ENCODE measurements around the gene GOLGA8S.
A peak's percentile ranks its signal among the peaks of the same experiment; 100 is the strongest.
"Not testable (repeated sequence)": the region's sequence is repeated elsewhere in the genome, so short reads cannot be mapped to it uniquely, and the experiment has no call there.

The GOLGA8S gene

GRCh38 chr15:23354448-23354847 is at the start of gene GOLGA8S:
Gene GOLGA8S, plus strand, starts transcription at chr15:23354748. Its CDS starts 62 bp downstream, at chr15:23354810.
- H3K27me3 ChIP-seq (ENCODE audit: low read length); H4K20me1 ChIP-seq (ENCODE audit: low read depth, low read length); H2AFZ ChIP-seq (ENCODE audit: low read depth, low read length, severe bottlenecking); H3K27ac ChIP-seq (ENCODE audit: low read depth, low read length); H3K36me3 ChIP-seq (ENCODE audit: low read length); H3K9me2 ChIP-seq (replicated peaks; ENCODE audit: insufficient read depth, low read length); H3K79me2 ChIP-seq (ENCODE audit: insufficient read depth, low read length); H3K4me3 ChIP-seq (ENCODE audit: insufficient read depth, low read length, poor library complexity, severe bottlenecking); H3F3A ChIP-seq (ENCODE audit: insufficient read depth); H3K4me2 ChIP-seq (ENCODE audit: low read depth, low read length, poor library complexity, severe bottlenecking); H3K9me3 ChIP-seq (ENCODE audit: insufficient read depth, low read length); H3K9ac ChIP-seq (ENCODE audit: low read length): not testable (repeated sequence)

- not testable (repeated sequence) for H3K79me2 ChIP-seq (ENCODE audit: insufficient read depth, low read length); H3K36me3 ChIP-seq (ENCODE audit: low read length); H3K27me3 ChIP-seq (ENCODE audit: low read length); H3F3A ChIP-seq (ENCODE audit: insufficient read depth); H3K9me3 ChIP-seq (ENCODE audit: insufficient read depth, low read length); H2AFZ ChIP-seq (ENCODE audit: low read depth, low read length, severe bottlenecking); H3K9me2 ChIP-seq (replicated peaks; ENCODE audit: insufficient read depth, low read length); H3K27ac ChIP-seq (ENCODE audit: low read depth, low read length); H4K20me1 ChIP-seq (ENCODE audit: low read depth, low read length)
- H3K4me3 ChIP-seq (ENCODE audit: insufficient read depth, low read length, poor library complexity, severe bottlenecking): peak overlapping the region; percentile 14
- peak overlapping the region; percentile 32; the same call in 1 of the 2 replicates for H3K9ac ChIP-seq (ENCODE audit: low read length)
- H3K4me2 ChIP-seq (ENCODE audit: low read depth, low read length, poor library complexity, severe bottlenecking): peak overlapping the region; percentile 52
Measured at GRCh38 chr15:23304805-23305204, 49.7 kb upstream of the GOLGA8S start.

- H3F3A ChIP-seq (ENCODE audit: insufficient read depth); H4K20me1 ChIP-seq (ENCODE audit: low read depth, low read length); H3K4me2 ChIP-seq (ENCODE audit: low read depth, low read length, poor library complexity, severe bottlenecking); H3K36me3 ChIP-seq (ENCODE audit: low read length); H3K79me2 ChIP-seq (ENCODE audit: insufficient read depth, low read length); H3K9ac ChIP-seq (ENCODE audit: low read length); H3K4me3 ChIP-seq (ENCODE audit: insufficient read depth, low read length, poor library complexity, severe bottlenecking); H3K9me2 ChIP-seq (replicated peaks; ENCODE audit: insufficient read depth, low read length); H3K9me3 ChIP-seq (ENCODE audit: insufficient read depth, low read length); H3K27me3 ChIP-seq (ENCODE audit: low read length); H3K27ac ChIP-seq (ENCODE audit: low read depth, low read length); H2AFZ ChIP-seq (ENCODE audit: low read depth, low read length, severe bottlenecking): not testable (repeated sequence)
Measured at GRCh38 chr15:23305921-23306320, 48.6 kb upstream of the GOLGA8S start.

GRCh38 chr15:23311233-23311632 is 43.3 kb upstream of the GOLGA8S start:
- not testable (repeated sequence) for H3K9me3 ChIP-seq (ENCODE audit: insufficient read depth, low read length); H4K20me1 ChIP-seq (ENCODE audit: low read depth, low read length); H2AFZ ChIP-seq (ENCODE audit: low read depth, low read length, severe bottlenecking); H3K27me3 ChIP-seq (ENCODE audit: low read length); H3F3A ChIP-seq (ENCODE audit: insufficient read depth); H3K9ac ChIP-seq (ENCODE audit: low read length); H3K36me3 ChIP-seq (ENCODE audit: low read length); H3K27ac ChIP-seq (ENCODE audit: low read depth, low read length); H3K4me2 ChIP-seq (ENCODE audit: low read depth, low read length, poor library complexity, severe bottlenecking); H3K79me2 ChIP-seq (ENCODE audit: insufficient read depth, low read length); H3K4me3 ChIP-seq (ENCODE audit: insufficient read depth, low read length, poor library complexity, severe bottlenecking); H3K9me2 ChIP-seq (replicated peaks; ENCODE audit: insufficient read depth, low read length)

- not testable (repeated sequence) for H3K9me2 ChIP-seq (replicated peaks; ENCODE audit: insufficient read depth, low read length); H3K9ac ChIP-seq (ENCODE audit: low read length); H3K4me2 ChIP-seq (ENCODE audit: low read depth, low read length, poor library complexity, severe bottlenecking); H3K27ac ChIP-seq (ENCODE audit: low read depth, low read length); H3K36me3 ChIP-seq (ENCODE audit: low read length); H2AFZ ChIP-seq (ENCODE audit: low read depth, low read length, severe bottlenecking); H3K79me2 ChIP-seq (ENCODE audit: insufficient read depth, low read length); H3K27me3 ChIP-seq (ENCODE audit: low read length); H4K20me1 ChIP-seq (ENCODE audit: low read depth, low read length); H3K9me3 ChIP-seq (ENCODE audit: insufficient read depth, low read length); H3F3A ChIP-seq (ENCODE audit: insufficient read depth); H3K4me3 ChIP-seq (ENCODE audit: insufficient read depth, low read length, poor library complexity, severe bottlenecking)
Measured at GRCh38 chr15:23334096-23334495, 20.5 kb upstream of the GOLGA8S start, which contains the start of gene GOLGA6L26. Gene GOLGA6L26, minus strand, starts transcription at chr15:23334196. Its CDS starts 61 bp downstream, at chr15:23334135.

- H2AFZ ChIP-seq (ENCODE audit: low read depth, low read length, severe bottlenecking); H3K36me3 ChIP-seq (ENCODE audit: low read length); H3K27me3 ChIP-seq (ENCODE audit: low read length); H3F3A ChIP-seq (ENCODE audit: insufficient read depth); H3K79me2 ChIP-seq (ENCODE audit: insufficient read depth, low read length); H3K4me2 ChIP-seq (ENCODE audit: low read depth, low read length, poor library complexity, severe bottlenecking); H3K9me2 ChIP-seq (replicated peaks; ENCODE audit: insufficient read depth, low read length); H3K9ac ChIP-seq (ENCODE audit: low read length); H4K20me1 ChIP-seq (ENCODE audit: low read depth, low read length); H3K27ac ChIP-seq (ENCODE audit: low read depth, low read length); H3K4me3 ChIP-seq (ENCODE audit: insufficient read depth, low read length, poor library complexity, severe bottlenecking); H3K9me3 ChIP-seq (ENCODE audit: insufficient read depth, low read length): not testable (repeated sequence)
Measured at GRCh38 chr15:23362622-23363021, 8.1 kb downstream of the GOLGA8S start.

GRCh38 chr15:23364261-23364660 is 9.7 kb downstream of the GOLGA8S start:
- not testable (repeated sequence) for H3F3A ChIP-seq (ENCODE audit: insufficient read depth); H2AFZ ChIP-seq (ENCODE audit: low read depth, low read length, severe bottlenecking); H4K20me1 ChIP-seq (ENCODE audit: low read depth, low read length); H3K36me3 ChIP-seq (ENCODE audit: low read length); H3K9me2 ChIP-seq (replicated peaks; ENCODE audit: insufficient read depth, low read length); H3K4me3 ChIP-seq (ENCODE audit: insufficient read depth, low read length, poor library complexity, severe bottlenecking); H3K9me3 ChIP-seq (ENCODE audit: insufficient read depth, low read length); H3K9ac ChIP-seq (ENCODE audit: low read length); H3K27me3 ChIP-seq (ENCODE audit: low read length); H3K27ac ChIP-seq (ENCODE audit: low read depth, low read length); H3K79me2 ChIP-seq (ENCODE audit: insufficient read depth, low read length); H3K4me2 ChIP-seq (ENCODE audit: low read depth, low read length, poor library complexity, severe bottlenecking)

Data from SU-DHL-6 (cell line).